MM.1S (cell line): ENCODE results near the gene FJX1.

Experiments
- DNase-seq: peaks from one replicate; pipeline ENCODE4 v3.0.0-alpha.2; 2015
- H2AFZ ChIP-seq: fragments of 300-600 bp; sonication (generic); 2 replicates; pipeline ENCODE4 v1.6.0; 2016; ENCODE audit warnings: antibody characterized with exemption, low read length
- H3F3A ChIP-seq: fragments of 300-600 bp; sonication (generic); 2 replicates; pipeline ENCODE4 v1.6.1; 2016; ENCODE audit warnings: mild to moderate bottlenecking, antibody characterized with exemption, low read length, moderate library complexity, mixed read lengths; ENCODE audit not compliant: insufficient read depth
- H3K27ac ChIP-seq: fragments of 300-600 bp; sonication (generic); 2 replicates; pipeline ENCODE4 v1.5.1; 2016; ENCODE audit warnings: mild to moderate bottlenecking, low read length
- H3K27me3 ChIP-seq: fragments of 300-600 bp; sonication (generic); replicated peaks from 2 replicates; pipeline ENCODE4 v1.6.0; 2016; ENCODE audit warnings: low read length; ENCODE audit not compliant: insufficient read depth
- H3K36me3 ChIP-seq: fragments of 300-600 bp; sonication (generic); replicated peaks from 2 replicates; pipeline ENCODE4 v1.6.1; 2016; ENCODE audit warnings: mild to moderate bottlenecking, low read length, mixed read lengths; ENCODE audit not compliant: insufficient read depth
- H3K4me1 ChIP-seq: fragments of 300-600 bp; sonication (generic); 2 replicates; pipeline ENCODE4 v1.6.1; 2016; ENCODE audit warnings: low read length, mixed read lengths
- H3K4me2 ChIP-seq: fragments of 300-600 bp; sonication (generic); 2 replicates; pipeline ENCODE4 v1.6.0; 2016; ENCODE audit warnings: low read depth, low read length
- H3K4me3 ChIP-seq: fragments of 300-600 bp; sonication (generic); 2 replicates; pipeline ENCODE4 v1.5.1; 2016; ENCODE audit warnings: low read length, mixed read lengths
- H3K79me2 ChIP-seq: fragments of 300-600 bp; sonication (generic); 2 replicates; pipeline ENCODE4 v1.6.1; 2016; ENCODE audit warnings: mixed run types, low read length, mixed read lengths
- H3K9ac ChIP-seq: fragments of 300-600 bp; sonication (generic); 2 replicates; pipeline ENCODE4 v1.6.1; 2016; ENCODE audit warnings: low read length, mixed read lengths
- H3K9me2 ChIP-seq: fragments of 300-600 bp; sonication (generic); replicated peaks from 2 replicates; pipeline ENCODE4 v1.6.1; 2016; ENCODE audit warnings: mild to moderate bottlenecking, low read length, mixed read lengths; ENCODE audit not compliant: insufficient read depth
- H3K9me3 ChIP-seq: fragments of 300-600 bp; sonication (generic); replicated peaks from 2 replicates; pipeline ENCODE4 v1.6.1; 2016; ENCODE audit warnings: mild to moderate bottlenecking, low read length, mixed read lengths; ENCODE audit not compliant: insufficient read depth
- H4K20me1 ChIP-seq: fragments of 300-600 bp; sonication (generic); 2 replicates; pipeline ENCODE4 v1.6.1; 2016; ENCODE audit warnings: mild to moderate bottlenecking, low read length, moderate library complexity, mixed read lengths; ENCODE audit not compliant: insufficient read depth
- CTCF ChIP-seq: fragments of 300-600 bp; sonication (generic); IDR thresholded peaks from 2 replicates; pipeline ENCODE4 v1.5.1; 2016; ENCODE audit warnings: antibody characterized with exemption, low read length, mixed read lengths
- EZH2 ChIP-seq: fragments of 300-600 bp; sonication (generic); optimal IDR thresholded peaks from 2 replicates; pipeline ENCODE3; 2017; ENCODE audit warnings: low read depth, mild to moderate bottlenecking, antibody characterized with exemption, low read length, mixed read lengths
- EZH2phosphoT487 ChIP-seq: fragments of 300-600 bp; sonication (generic); IDR thresholded peaks from 2 replicates; pipeline ENCODE4 v1.6.1; 2018; ENCODE audit warnings: antibody characterized with exemption, low read length

The FJX1 gene

GRCh38 chr11:35639591-35640179 is 21.4 kb downstream of the FJX1 start:
- DNase-seq, result no peak
- Histone ChIP-seq H3K4me3 (no peak overlapping the region), H3K79me2 (no peaks in the 10 kb centered on the region), H2AFZ (no peak overlapping the region), H3F3A (no peaks in the 10 kb centered on the region), H3K27ac (no peak overlapping the region), H3K9me2 (no peaks in the 10 kb centered on the region), H3K4me1 (no peaks in the 10 kb centered on the region), H4K20me1 (no peaks in the 10 kb centered on the region), H3K27me3 (no peaks in the 10 kb centered on the region), H3K36me3 (no peaks in the 10 kb centered on the region), H3K9me3 (no peaks in the 10 kb centered on the region), H3K9ac (no peak overlapping the region), H3K4me2 (no peak overlapping the region)
- no peak for TF ChIP-seq EZH2phosphoT487
- no peak for TF ChIP-seq EZH2
- no peak for TF ChIP-seq CTCF

DNA sequence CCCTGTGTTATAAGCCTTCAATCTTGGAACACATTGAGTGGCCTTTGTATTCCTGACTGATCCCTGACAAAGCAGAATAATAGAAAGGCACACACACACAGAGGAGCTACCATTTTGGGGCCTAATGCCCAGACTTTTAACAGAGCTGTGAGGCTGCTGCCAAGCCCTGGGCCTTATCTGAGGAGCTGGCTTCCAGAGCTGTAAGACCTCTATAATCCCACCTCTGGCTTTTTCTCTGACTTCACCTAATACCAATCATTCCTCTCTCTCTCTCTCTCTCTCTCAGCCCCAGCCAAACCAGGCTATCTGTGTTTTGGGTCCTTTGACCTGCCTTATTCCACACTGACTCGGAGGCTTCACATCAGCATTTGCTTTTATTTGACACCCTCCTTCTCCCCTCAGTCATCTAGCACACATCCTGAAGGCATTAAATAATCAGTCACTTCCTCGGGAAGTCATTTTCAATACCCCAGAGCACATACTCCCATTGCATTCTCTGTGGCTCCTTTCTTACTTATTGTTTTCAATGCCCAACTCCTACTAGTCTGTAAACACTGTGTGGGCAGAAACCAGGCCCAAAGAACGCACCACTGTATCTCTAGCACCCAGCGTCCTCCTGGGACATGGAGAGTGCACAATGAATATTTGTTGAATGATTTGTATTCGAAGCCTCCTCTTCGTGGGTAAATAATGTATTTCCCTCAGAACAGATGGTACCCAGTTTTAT is 23.1 kb downstream of the FJX1 start:
- Histone ChIP-seq H2AFZ (no peak overlapping the region), H3K9ac (no peak overlapping the region), H3K79me2 (no peaks in the 10 kb centered on the region), H3K9me3 (no peaks in the 10 kb centered on the region), H3F3A (no peaks in the 10 kb centered on the region), H3K9me2 (no peaks in the 10 kb centered on the region), H3K4me2 (no peak overlapping the region), H3K36me3 (no peaks in the 10 kb centered on the region), H3K27me3 (no peaks in the 10 kb centered on the region), H4K20me1 (no peaks in the 10 kb centered on the region), H3K4me1 (no peaks in the 10 kb centered on the region), H3K27ac (no peak overlapping the region), H3K4me3 (no peak overlapping the region)
- TF ChIP-seq CTCF (no peak), EZH2phosphoT487 (no peak), EZH2 (no peak)
- no peak for DNase-seq

- Histone ChIP-seq H3K79me2 (no peaks in the 10 kb centered on the region), H3K4me3 (no peak overlapping the region), H3K36me3 (no peaks in the 10 kb centered on the region), H3K4me2 (no peak overlapping the region), H3K27ac (no peak overlapping the region), H3K4me1 (no peaks in the 10 kb centered on the region), H3K9me2 (no peaks in the 10 kb centered on the region), H3F3A (no peaks in the 10 kb centered on the region), H3K9ac (no peak overlapping the region), H2AFZ (no peak overlapping the region), H3K9me3 (no peaks in the 10 kb centered on the region), H3K27me3 (no peaks in the 10 kb centered on the region), H4K20me1 (no peaks in the 10 kb centered on the region)
- TF ChIP-seq EZH2 (no peak), EZH2phosphoT487 (no peak), CTCF (no peak)
- DNase-seq, result no peak
Observed at GRCh38 chr11:35641964-35642363, 23.7 kb downstream of the FJX1 start.
